A549 (cell line): Measurements from ENCODE around the gene SLC44A2. TPM values are rescaled to one million over a fixed set of nuclear protein-coding genes. Genes with fewer than 3 reads are reported as not detected.

Source experiments
- ATAC-seq, 2 experiments: fragments of 200-7000 bp in 1 of 2; fragments of >200 bp in 1 of 2; cut with Nextera tagmentation in 1 of 2; cut with Tn5 transposase in 1 of 2; 3 replicates each; pipeline versions ENCODE4 v1.8.0 to v1.9.1; 2018 to 2020; ENCODE audit warnings: mild to moderate bottlenecking in 1 of 2, moderate library complexity in 1 of 2
- CTCF ChIA-PET: fragments of 300-600 bp; sonication (Branson Sonifier 250); formaldehyde crosslinking; extraction: SDS; loops from one replicate; lab custom pipeline; 2021; ENCODE audit warnings: antibody characterized with exemption, inconsistent platforms; lab: Yijun Ruan, JAX
- POLR2A ChIA-PET: fragments of 350-600 bp; formaldehyde crosslinking; extraction: SDS; loops from one replicate; lab custom pipeline; 2021; ENCODE audit warnings: antibody characterized with exemption, inconsistent platforms; lab: Yijun Ruan, JAX
- DNase-seq, 2 experiments: peaks; one replicate each; pipeline versions ENCODE4 v3.0.0 to v3.0.0-alpha.2; 2011 to 2016; ENCODE audit warnings: low read depth in 1 of 2, low spot score in 1 of 2
- FAIRE-seq: peaks from 2 replicates; lab custom pipeline; 2011; peaks lifted over from hg19 to GRCh38; lab: Jason Lieb, UNC
- H3K27ac ChIP-seq, 2 experiments: fragments of >200 bp; sonication (Bioruptor Twin); formaldehyde crosslinking; 3 replicates each; pipeline ENCODE4 v1.5.1; 2016 to 2017
- H3K4me1 ChIP-seq: fragments of >200 bp; sonication (Bioruptor Twin); formaldehyde crosslinking; 3 replicates; pipeline ENCODE4 v1.6.1; 2016
- H3K4me2 ChIP-seq: fragments of >200 bp; sonication (Bioruptor Twin); formaldehyde crosslinking; 3 replicates; pipeline ENCODE4 v1.6.1; 2016
- H3K4me3 ChIP-seq: fragments of >200 bp; sonication (Bioruptor Twin); formaldehyde crosslinking; 3 replicates; pipeline ENCODE4 v1.5.1; 2016
- H3K9me3 ChIP-seq: fragments of >200 bp; sonication (Bioruptor Twin); formaldehyde crosslinking; 3 replicates; pipeline ENCODE4 v1.6.1; 2016
- EHF ChIP-seq: fragments of 250-450 bp; sonication (Bioruptor Pico); IDR thresholded peaks from 2 replicates; pipeline ENCODE4 v1.5.0; 2020; ENCODE audit warnings: mild to moderate bottlenecking
- EP300 ChIP-seq, 2 experiments: fragments of >200 bp; sonication (Bioruptor Twin); formaldehyde crosslinking; IDR thresholded peaks; 2 replicates in 1 of 2; 3 replicates in 1 of 2; pipeline ENCODE4 v1.6.1; 2016 to 2017
- FOSB ChIP-seq: fragments of 250-450 bp; sonication (Bioruptor Pico); IDR thresholded peaks from 2 replicates; pipeline ENCODE4 v1.5.0; 2020; ENCODE audit warnings: mild to moderate bottlenecking, moderate library complexity
- FOXS1 ChIP-seq: fragments of 250-450 bp; sonication (Bioruptor Pico); IDR thresholded peaks from 2 replicates; pipeline ENCODE4 v1.5.0; 2020; ENCODE audit warnings: mild to moderate bottlenecking, moderate library complexity
- GATA3 ChIP-seq: IDR thresholded peaks from 2 replicates; pipeline ENCODE4 v1.6.1; 2012; ENCODE audit warnings: borderline replicate concordance
- HOXA7 ChIP-seq: fragments of 250-450 bp; sonication (Bioruptor Pico); IDR thresholded peaks from 2 replicates; pipeline ENCODE4 v1.5.0; 2020; ENCODE audit warnings: mild to moderate bottlenecking, moderate library complexity
- HOXB13 ChIP-seq: fragments of 250-450 bp; sonication (Bioruptor Pico); IDR thresholded peaks from 2 replicates; pipeline ENCODE4 v1.5.0; 2020; ENCODE audit warnings: low read depth, mild to moderate bottlenecking, moderate library complexity
- KDM5A ChIP-seq: fragments of 200-600 bp; sonication (generic); IDR thresholded peaks from 2 replicates; pipeline ENCODE4 v1.6.1; 2016; ENCODE audit warnings: antibody characterized with exemption, mild to moderate bottlenecking
- NFE2L2 ChIP-seq: fragments of 150-350 bp; conservative IDR thresholded peaks from 2 replicates; pipeline ENCODE4 v1.6.1; 2014; ENCODE audit warnings: low read length
- RAD21 ChIP-seq, 2 experiments: fragments of >200 bp in 1 of 2; sonication (Bioruptor Twin) in 1 of 2; formaldehyde crosslinking in 1 of 2; IDR thresholded peaks in 1 of 2; conservative IDR thresholded peaks in 1 of 2; 2 replicates in 1 of 2; 3 replicates in 1 of 2; pipeline ENCODE4 v1.6.1; 2012 to 2018; ENCODE audit warnings: inconsistent platforms in 1 of 2
- RFX5 ChIP-seq: fragments of 450-650 bp; IDR thresholded peaks from 2 replicates; pipeline ENCODE4 v1.7.1; 2014; ENCODE audit warnings: antibody characterized with exemption, mild to moderate bottlenecking, moderate library complexity
- TFCP2L1 ChIP-seq: fragments of 250-450 bp; sonication (Bioruptor Pico); IDR thresholded peaks from 2 replicates; pipeline ENCODE4 v1.5.0; 2021; ENCODE audit warnings: mild to moderate bottlenecking
- TP53 ChIP-seq: fragments of 250-450 bp; sonication (Bioruptor Pico); IDR thresholded peaks from 2 replicates; pipeline ENCODE4 v1.5.0; 2021; ENCODE audit warnings: mild to moderate bottlenecking, moderate library complexity
- ZC3H11A ChIP-seq: fragments of 450-650 bp; IDR thresholded peaks from 2 replicates; pipeline ENCODE4 v1.6.1; 2014; ENCODE audit warnings: antibody characterized with exemption, mild to moderate bottlenecking
- ZNF302 ChIP-seq: fragments of 250-450 bp; sonication (Bioruptor Pico); IDR thresholded peaks from 2 replicates; pipeline ENCODE4 v1.9.0; 2021; ENCODE audit warnings: inconsistent platforms, mild to moderate bottlenecking, moderate library complexity
- WGBS: methylation state at CpG from one replicate; pipeline ENCODE4 v1.1.6; 2017; ENCODE audit errors: missing lambda C conversion rate; 5-methylcytosine and 5-hydroxymethylcytosine counted together
- polyA plus RNA-seq, 4 experiments: library from polyadenylated mRNA; depleted of rRNA in 3 of 4; stranded (reverse); fragments of >200 nt; fragmentation: RNase III in 1 of 4; extraction: RNeasy Plus Mini Kit Qiagen cat#74134 plus additional on column Dnase treatment in 1 of 4; gene quantifications; 2 replicates in 3 of 4; 3 replicates in 1 of 4; pipeline ENCODE4 v1.2.3, GENCODE V29; 2011 to 2017
- TF ChIP-seq, protein P1 (sequence below): fragments of >200 bp; sonication (Bioruptor Twin); formaldehyde crosslinking; IDR thresholded peaks from 3 replicates; pipeline ENCODE4 v1.5.1; 2016
- TF ChIP-seq, protein P2 (sequence below): fragments of 450-650 bp; IDR thresholded peaks from 2 replicates; pipeline ENCODE4 v1.6.1; 2014; ENCODE audit warnings: antibody characterized with exemption
- TF ChIP-seq, protein P3 (sequence below): IDR thresholded peaks from 2 replicates; pipeline ENCODE4 v1.6.1; 2012; ENCODE audit warnings: low read depth, borderline replicate concordance
- TF ChIP-seq, protein P4 (sequence below): fragments of >200 bp; sonication (Bioruptor Twin); formaldehyde crosslinking; IDR thresholded peaks from 2 replicates; pipeline ENCODE4 v1.6.1; 2016
- TF ChIP-seq, protein P5 (sequence below): fragments of >200 bp; sonication (Bioruptor Twin); formaldehyde crosslinking; IDR thresholded peaks from 3 replicates; pipeline ENCODE4 v1.6.1; 2016
- TF ChIP-seq, protein P6 (sequence below): IDR thresholded peaks from 2 replicates; pipeline ENCODE4 v1.6.1; 2012
- TF ChIP-seq, protein P7 (sequence below): fragments of 250-450 bp; sonication (Bioruptor Pico); IDR thresholded peaks from 2 replicates; pipeline ENCODE4 v1.5.0; 2021; ENCODE audit warnings: mild to moderate bottlenecking, moderate library complexity, borderline replicate concordance

The SLC44A2 gene
- polyA plus RNA-seq, 2 of the 4 experiments (the other 2 are of a cell fraction) = 8.3 TPM

DNA sequence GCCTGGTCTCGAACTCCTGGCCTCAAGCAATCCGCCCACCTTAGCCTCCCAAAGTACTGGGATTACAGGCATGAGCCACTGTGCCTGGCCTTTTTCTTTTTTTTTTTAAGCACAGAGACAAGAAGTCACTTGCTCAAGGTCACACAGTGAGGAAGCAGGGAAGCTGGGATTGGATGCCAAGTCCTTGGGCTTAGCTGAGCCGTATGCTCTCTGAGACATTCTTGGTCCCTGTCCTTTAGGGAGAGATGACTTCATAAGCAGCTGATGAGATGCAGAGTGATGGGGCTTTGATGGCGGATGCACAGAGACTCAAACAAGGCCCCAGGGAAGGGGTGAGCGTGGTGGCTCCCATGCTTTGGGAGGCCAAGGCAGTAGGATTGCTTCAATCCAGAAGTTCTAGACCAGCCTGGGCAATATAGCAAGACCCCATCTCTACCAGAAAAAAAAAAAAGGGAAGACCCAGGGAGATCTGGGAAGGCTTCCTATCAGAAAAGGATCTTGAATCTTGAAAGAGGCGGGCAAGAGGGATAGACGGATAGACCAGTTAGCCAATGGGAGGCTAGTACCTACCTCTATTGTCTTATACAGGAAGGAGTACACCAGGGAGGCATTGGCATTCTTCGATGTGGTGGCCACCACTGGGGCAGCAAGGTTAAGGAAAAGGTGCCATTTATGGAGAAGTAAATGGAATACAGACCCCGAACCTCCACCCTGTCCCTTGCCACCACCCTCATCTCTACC, 42.1 kb upstream of the SLC44A2 start:
- ATAC-seq (peak in 1 of 2 experiments; percentile 29; a peak in 1 of 6 replicates), FAIRE-seq (no peak), DNase-seq (peak in 1 of 2 experiments; percentile 20)
- 56% methylated on average over 9 of the region's 9 CpGs for WGBS
- Histone ChIP-seq H3K4me2 (no peak overlapping the region), H3K4me1 (no peaks in the 10 kb centered on the region), H3K27ac (no peak overlapping the region), H3K9me3 (no peaks in the 10 kb centered on the region), H3K4me3 (no peak overlapping the region)
- ChIA-PET POLR2A (no interaction called here), CTCF (interaction anchor here (0.6 to 7.0 kb wide), 6 partner anchors 11 to 134 kb away, joined by 3 to 296 read pairs (median 20); partner anchors contain the start of genes DNM2 and QTRT1)
- TF ChIP-seq ZNF302 (CRISPR knock-in tag) (no peak), EP300 (IDR thresholded peaks at IDR 0.05) (no peak), GATA3 (no peak)
- TF ChIP-seq, protein P1, sequence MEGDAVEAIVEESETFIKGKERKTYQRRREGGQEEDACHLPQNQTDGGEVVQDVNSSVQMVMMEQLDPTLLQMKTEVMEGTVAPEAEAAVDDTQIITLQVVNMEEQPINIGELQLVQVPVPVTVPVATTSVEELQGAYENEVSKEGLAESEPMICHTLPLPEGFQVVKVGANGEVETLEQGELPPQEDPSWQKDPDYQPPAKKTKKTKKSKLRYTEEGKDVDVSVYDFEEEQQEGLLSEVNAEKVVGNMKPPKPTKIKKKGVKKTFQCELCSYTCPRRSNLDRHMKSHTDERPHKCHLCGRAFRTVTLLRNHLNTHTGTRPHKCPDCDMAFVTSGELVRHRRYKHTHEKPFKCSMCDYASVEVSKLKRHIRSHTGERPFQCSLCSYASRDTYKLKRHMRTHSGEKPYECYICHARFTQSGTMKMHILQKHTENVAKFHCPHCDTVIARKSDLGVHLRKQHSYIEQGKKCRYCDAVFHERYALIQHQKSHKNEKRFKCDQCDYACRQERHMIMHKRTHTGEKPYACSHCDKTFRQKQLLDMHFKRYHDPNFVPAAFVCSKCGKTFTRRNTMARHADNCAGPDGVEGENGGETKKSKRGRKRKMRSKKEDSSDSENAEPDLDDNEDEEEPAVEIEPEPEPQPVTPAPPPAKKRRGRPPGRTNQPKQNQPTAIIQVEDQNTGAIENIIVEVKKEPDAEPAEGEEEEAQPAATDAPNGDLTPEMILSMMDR = no peak

DNA sequence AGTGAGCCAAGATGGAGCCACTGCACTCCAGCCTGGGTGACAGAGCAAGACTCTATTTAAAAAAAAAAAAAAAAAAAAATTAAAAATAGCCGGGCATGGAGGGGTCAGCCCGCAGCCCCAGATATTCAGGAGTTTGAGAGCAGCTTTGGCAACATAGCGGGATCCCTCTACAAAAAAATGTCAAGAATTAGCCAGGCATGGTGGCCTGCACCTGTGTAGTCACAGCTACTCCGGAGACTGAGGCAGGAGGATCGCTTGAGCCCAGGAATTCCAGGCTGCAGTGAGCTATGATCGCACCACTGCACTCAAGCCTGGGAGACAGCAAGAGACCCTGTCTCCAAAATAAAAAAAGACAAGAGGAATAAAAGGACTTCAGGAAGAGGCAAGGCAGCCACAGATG, 39.0 kb upstream of the SLC44A2 start:
- no peaks in the 10 kb centered on the region for H3K9me3 ChIP-seq
- no peak for TF ChIP-seq TFCP2L1 (CRISPR knock-in tag)
- TF ChIP-seq KDM5A = no peak
- no peak for TF ChIP-seq ZC3H11A
- TF ChIP-seq, protein P2, sequence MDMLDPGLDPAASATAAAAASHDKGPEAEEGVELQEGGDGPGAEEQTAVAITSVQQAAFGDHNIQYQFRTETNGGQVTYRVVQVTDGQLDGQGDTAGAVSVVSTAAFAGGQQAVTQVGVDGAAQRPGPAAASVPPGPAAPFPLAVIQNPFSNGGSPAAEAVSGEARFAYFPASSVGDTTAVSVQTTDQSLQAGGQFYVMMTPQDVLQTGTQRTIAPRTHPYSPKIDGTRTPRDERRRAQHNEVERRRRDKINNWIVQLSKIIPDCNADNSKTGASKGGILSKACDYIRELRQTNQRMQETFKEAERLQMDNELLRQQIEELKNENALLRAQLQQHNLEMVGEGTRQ = no peak
- TF ChIP-seq NFE2L2 = no peak
- TF ChIP-seq HOXA7 (CRISPR knock-in tag) = no peak
- no peak for TF ChIP-seq RFX5
- TF ChIP-seq TP53 = no peak
- no peak for TF ChIP-seq HOXB13 (CRISPR knock-in tag)
- no peak for TF ChIP-seq FOXS1
- TF ChIP-seq RAD21 (conservative IDR thresholded peaks at IDR 0.05 in 1 of 2, IDR thresholded peaks at IDR 0.05 in 1 of 2) = no peak
- TF ChIP-seq, protein P1 = no peak
- TF ChIP-seq, protein P3, sequence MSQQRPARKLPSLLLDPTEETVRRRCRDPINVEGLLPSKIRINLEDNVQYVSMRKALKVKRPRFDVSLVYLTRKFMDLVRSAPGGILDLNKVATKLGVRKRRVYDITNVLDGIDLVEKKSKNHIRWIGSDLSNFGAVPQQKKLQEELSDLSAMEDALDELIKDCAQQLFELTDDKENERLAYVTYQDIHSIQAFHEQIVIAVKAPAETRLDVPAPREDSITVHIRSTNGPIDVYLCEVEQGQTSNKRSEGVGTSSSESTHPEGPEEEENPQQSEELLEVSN = no peak
- TF ChIP-seq, protein P4, sequence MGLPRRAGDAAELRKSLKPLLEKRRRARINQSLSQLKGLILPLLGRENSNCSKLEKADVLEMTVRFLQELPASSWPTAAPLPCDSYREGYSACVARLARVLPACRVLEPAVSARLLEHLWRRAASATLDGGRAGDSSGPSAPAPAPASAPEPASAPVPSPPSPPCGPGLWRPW = no peak
- TF ChIP-seq, protein P5, sequence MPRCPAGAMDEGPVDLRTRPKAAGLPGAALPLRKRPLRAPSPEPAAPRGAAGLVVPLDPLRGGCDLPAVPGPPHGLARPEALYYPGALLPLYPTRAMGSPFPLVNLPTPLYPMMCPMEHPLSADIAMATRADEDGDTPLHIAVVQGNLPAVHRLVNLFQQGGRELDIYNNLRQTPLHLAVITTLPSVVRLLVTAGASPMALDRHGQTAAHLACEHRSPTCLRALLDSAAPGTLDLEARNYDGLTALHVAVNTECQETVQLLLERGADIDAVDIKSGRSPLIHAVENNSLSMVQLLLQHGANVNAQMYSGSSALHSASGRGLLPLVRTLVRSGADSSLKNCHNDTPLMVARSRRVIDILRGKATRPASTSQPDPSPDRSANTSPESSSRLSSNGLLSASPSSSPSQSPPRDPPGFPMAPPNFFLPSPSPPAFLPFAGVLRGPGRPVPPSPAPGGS = no peak
- no peak for TF ChIP-seq FOSB
- TF ChIP-seq, protein P6, sequence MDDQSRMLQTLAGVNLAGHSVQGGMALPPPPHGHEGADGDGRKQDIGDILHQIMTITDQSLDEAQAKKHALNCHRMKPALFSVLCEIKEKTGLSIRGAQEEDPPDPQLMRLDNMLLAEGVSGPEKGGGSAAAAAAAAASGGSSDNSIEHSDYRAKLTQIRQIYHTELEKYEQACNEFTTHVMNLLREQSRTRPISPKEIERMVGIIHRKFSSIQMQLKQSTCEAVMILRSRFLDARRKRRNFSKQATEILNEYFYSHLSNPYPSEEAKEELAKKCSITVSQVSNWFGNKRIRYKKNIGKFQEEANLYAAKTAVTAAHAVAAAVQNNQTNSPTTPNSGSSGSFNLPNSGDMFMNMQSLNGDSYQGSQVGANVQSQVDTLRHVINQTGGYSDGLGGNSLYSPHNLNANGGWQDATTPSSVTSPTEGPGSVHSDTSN = no peak
- no peak for TF ChIP-seq EHF (CRISPR knock-in tag)
- TF ChIP-seq, protein P7, sequence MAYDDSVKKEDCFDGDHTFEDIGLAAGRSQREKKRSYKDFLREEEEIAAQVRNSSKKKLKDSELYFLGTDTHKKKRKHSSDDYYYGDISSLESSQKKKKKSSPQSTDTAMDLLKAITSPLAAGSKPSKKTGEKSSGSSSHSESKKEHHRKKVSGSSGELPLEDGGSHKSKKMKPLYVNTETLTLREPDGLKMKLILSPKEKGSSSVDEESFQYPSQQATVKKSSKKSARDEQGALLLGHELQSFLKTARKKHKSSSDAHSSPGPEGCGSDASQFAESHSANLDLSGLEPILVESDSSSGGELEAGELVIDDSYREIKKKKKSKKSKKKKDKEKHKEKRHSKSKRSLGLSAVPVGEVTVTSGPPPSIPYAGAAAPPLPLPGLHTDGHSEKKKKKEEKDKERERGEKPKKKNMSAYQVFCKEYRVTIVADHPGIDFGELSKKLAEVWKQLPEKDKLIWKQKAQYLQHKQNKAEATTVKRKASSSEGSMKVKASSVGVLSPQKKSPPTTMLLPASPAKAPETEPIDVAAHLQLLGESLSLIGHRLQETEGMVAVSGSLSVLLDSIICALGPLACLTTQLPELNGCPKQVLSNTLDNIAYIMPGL = no peak
- TF ChIP-seq ZNF302 (CRISPR knock-in tag) = no peak
- TF ChIP-seq, all 56 proteins: peak for 0
- FAIRE-seq = no peak
- Histone ChIP-seq H3K4me1 (no peaks in the 10 kb centered on the region), H3K4me3 (no peak overlapping the region), H3K27ac (no peak overlapping the region), H3K4me2 (no peak overlapping the region)
- no peak for DNase-seq
- ATAC-seq = no peak
- CTCF ChIA-PET = interaction anchor here (0.6 to 2.0 kb wide), 2 partner anchors 16 to 58 kb away, joined by 3 to 18 read pairs; no protein-coding TSS in a partner anchor
- POLR2A ChIA-PET = no interaction called here
- 64% methylated on average over 6 of the region's 6 CpGs for WGBS
